ENCODE data around the gene TRPM2. TPM values are rescaled to one million over a fixed set of nuclear protein-coding genes. Genes with fewer than 3 reads are reported as not detected.

The TRPM2 gene
- total and polyA plus RNA-seq, 10 of the 15 experiments (the other 5 are each of a cell fraction or from before 2014, with no cell fraction given) = 0.03 to 9.1 (median 2.6) TPM

- no peak for TF ChIP-seq RUNX3 (IDR thresholded peaks at IDR 0.05; ENCODE audit: low read length)
- no peak for TF ChIP-seq IRF3 (IDR thresholded peaks at IDR 0.05)
- no peak for TF ChIP-seq BACH1 (IDR thresholded peaks at IDR 0.05; ENCODE audit: borderline replicate concordance)
- TF ChIP-seq TBL1XR1 (IDR thresholded peaks at IDR 0.05; ENCODE audit: low read depth, low read length) = no peak
- TF ChIP-seq JUND (IDR thresholded peaks at IDR 0.05; ENCODE audit: low read depth, low read length) = no peak
- no peak for TF ChIP-seq HCFC1 (IDR thresholded peaks at IDR 0.05; ENCODE audit: low read length)
- no peak for TF ChIP-seq ATF3 (IDR thresholded peaks at IDR 0.05; ENCODE audit: borderline replicate concordance, extremely low read depth, low read depth, low read length)
- TF ChIP-seq ZNF217 (IDR thresholded peaks at IDR 0.05) = no peak
- TF ChIP-seq ATF7 (IDR thresholded peaks at IDR 0.05; ENCODE audit: low read depth) = no peak
- no peak for TF ChIP-seq PRDM15 (CRISPR knock-in tag; IDR thresholded peaks at IDR 0.05)
- no peak for TF ChIP-seq EED (IDR thresholded peaks at IDR 0.05; ENCODE audit: low read depth)
These were observed 137.0 kb downstream of the TRPM2 start (continued) for GRCh38 chr21:44490405-44490804.
